ENCODE data around the gene KHNYN.

The KHNYN gene

GRCh38 chr14:24388474-24389179 is 41.1 kb upstream of the KHNYN start:
- no peak for DNase-seq (ENCODE audit: low read depth)
- H3K4me3 ChIP-seq (replicated peaks; ENCODE audit: low read depth, low read length), result no peak overlapping the region
- TF ChIP-seq, protein P1, sequence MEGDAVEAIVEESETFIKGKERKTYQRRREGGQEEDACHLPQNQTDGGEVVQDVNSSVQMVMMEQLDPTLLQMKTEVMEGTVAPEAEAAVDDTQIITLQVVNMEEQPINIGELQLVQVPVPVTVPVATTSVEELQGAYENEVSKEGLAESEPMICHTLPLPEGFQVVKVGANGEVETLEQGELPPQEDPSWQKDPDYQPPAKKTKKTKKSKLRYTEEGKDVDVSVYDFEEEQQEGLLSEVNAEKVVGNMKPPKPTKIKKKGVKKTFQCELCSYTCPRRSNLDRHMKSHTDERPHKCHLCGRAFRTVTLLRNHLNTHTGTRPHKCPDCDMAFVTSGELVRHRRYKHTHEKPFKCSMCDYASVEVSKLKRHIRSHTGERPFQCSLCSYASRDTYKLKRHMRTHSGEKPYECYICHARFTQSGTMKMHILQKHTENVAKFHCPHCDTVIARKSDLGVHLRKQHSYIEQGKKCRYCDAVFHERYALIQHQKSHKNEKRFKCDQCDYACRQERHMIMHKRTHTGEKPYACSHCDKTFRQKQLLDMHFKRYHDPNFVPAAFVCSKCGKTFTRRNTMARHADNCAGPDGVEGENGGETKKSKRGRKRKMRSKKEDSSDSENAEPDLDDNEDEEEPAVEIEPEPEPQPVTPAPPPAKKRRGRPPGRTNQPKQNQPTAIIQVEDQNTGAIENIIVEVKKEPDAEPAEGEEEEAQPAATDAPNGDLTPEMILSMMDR (IDR thresholded peaks at IDR 0.05; ENCODE audit: low read length, missing control alignments), result no peak

DNA sequence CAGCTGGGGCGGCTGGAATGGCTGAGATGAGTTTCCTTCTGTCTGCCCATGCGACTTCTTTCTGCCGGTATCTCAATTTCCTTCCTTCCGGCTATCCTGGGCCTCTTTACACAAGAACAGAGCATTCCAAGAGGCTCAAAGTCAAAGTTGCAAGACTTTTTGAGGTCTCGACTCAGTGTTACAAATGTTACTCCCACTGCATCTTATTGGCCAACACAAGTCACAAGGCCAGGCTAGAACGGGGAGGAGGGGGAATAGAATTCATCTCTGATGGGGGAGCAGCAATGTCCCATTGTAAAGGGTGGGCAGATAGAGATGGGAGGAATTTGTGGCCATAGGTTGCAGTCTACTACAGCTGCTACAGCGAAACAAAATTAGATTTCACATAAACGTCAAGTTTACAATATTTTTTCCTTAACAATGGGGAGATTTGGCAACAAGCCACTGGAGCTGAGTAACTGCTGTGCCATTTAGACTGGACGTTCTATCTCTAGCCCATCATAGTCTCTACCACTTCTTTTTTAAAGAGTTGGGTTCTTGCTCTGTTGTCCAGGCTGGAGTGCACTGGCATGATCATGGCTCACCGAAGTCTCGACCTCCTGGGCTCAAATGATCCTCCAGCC is 40.4 kb upstream of the KHNYN start:
- peak; percentile 87 for DNase-seq (ENCODE audit: low read depth)
- H3K4me3 ChIP-seq (replicated peaks; ENCODE audit: low read depth, low read length), result no peak overlapping the region
- TF ChIP-seq, protein P1 (IDR thresholded peaks at IDR 0.05; ENCODE audit: low read length, missing control alignments), result no peak

- DNase-seq (ENCODE audit: low read depth), result no peak
- H3K4me3 ChIP-seq (replicated peaks; ENCODE audit: low read depth, low read length), result no peak overlapping the region
- TF ChIP-seq, protein P1 (IDR thresholded peaks at IDR 0.05; ENCODE audit: low read length, missing control alignments), result no peak
These were observed 38.9 kb upstream of the KHNYN start for GRCh38 chr14:24390701-24391468.

- peak overlapping the region; percentile 2 for H3K4me3 ChIP-seq (replicated peaks; ENCODE audit: low read depth, low read length)
- peak; percentile 75 for DNase-seq (ENCODE audit: low read depth)
These were observed 37.2 kb upstream of the KHNYN start for GRCh38 chr14:24392325-24393091.

DNA sequence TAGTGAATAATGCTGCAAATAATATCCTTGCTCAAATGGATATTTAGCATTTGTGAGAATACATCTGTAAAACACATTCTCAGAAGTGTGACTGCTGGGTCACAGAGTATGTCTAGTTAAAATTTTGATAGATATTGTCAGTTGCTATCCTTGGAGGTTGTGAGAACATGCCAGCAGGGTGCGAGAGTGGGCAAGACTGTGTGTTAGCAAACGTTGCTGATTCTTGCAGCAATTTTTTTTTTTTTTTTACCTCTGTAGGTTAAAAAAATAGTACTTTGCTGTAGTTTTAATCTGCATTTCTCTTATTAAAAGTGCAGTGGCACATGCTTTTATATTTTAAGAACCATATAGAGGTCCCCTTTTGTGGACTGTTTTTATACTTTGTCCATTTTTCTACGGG is 35.5 kb upstream of the KHNYN start:
- no peak for DNase-seq (ENCODE audit: low read depth)
- TF ChIP-seq, protein P1 (IDR thresholded peaks at IDR 0.05; ENCODE audit: low read length, missing control alignments), result no peak
- no peak overlapping the region for H3K4me3 ChIP-seq (replicated peaks; ENCODE audit: low read depth, low read length)

More at GRCh38 chr14:24392325-24393091, 37.2 kb upstream of the KHNYN start:
- TF ChIP-seq, protein P1 (IDR thresholded peaks at IDR 0.05; ENCODE audit: low read length, missing control alignments), result peak; percentile 38
